ENCODE data around the gene CALM1. TPM values are rescaled to one million over a fixed set of nuclear protein-coding genes. Genes with fewer than 3 reads are reported as not detected.

CALM1 gene
- total RNA-seq, 1 experiment from 2014 or later, result 373 TPM

GRCh38 chr14:90373887-90374286 is 22.9 kb upstream of the CALM1 start (continued):
- TF ChIP-seq ETV6 (CRISPR knock-in tag; IDR thresholded peaks at IDR 0.05) (no peak), NFE2L1 (CRISPR knock-in tag; IDR thresholded peaks at IDR 0.05) (no peak), TEAD1 (CRISPR knock-in tag; IDR thresholded peaks at IDR 0.05) (no peak), IRF2 (CRISPR knock-in tag; IDR thresholded peaks at IDR 0.05; ENCODE audit: borderline replicate concordance, low read depth) (no peak)

GRCh38 chr14:90374813-90375212 is 22.0 kb upstream of the CALM1 start:
- no peaks in the 10 kb centered on the region for H3K27me3 Mint-ChIP-seq (ENCODE audit: low read depth)
- no peak for DNase-seq (ENCODE audit: low spot score)
- H3K4me1 Mint-ChIP-seq, result no peaks in the 10 kb centered on the region
- H3K27ac Mint-ChIP-seq, result no peak overlapping the region
- no peaks in the 10 kb centered on the region for H3K36me3 Mint-ChIP-seq
- H3K4me3 Mint-ChIP-seq, result no peak overlapping the region
- ATAC-seq, result no peak
- POLR2A ChIA-PET, result interaction anchor here (1.0 kb wide), 1 partner anchor 10 kb away, joined by 3 read pairs; no protein-coding TSS in a partner anchor
- CTCF ChIA-PET, result interaction anchor here (0.7 kb wide), 1 partner anchor 322 kb away, joined by 4 read pairs; no protein-coding TSS in a partner anchor
- H3K9me3 Mint-ChIP-seq, result no peaks in the 10 kb centered on the region
- TF ChIP-seq ZNF671 (CRISPR knock-in tag; IDR thresholded peaks at IDR 0.05), result no peak
- no peak for TF ChIP-seq ATF2 (CRISPR knock-in tag; IDR thresholded peaks at IDR 0.05; ENCODE audit: borderline replicate concordance, low read depth)
- no peak for TF ChIP-seq ZNF121 (CRISPR knock-in tag; IDR thresholded peaks at IDR 0.05)
- no peak for TF ChIP-seq JUN (CRISPR knock-in tag; IDR thresholded peaks at IDR 0.05)
- no peak for TF ChIP-seq ZNF512 (CRISPR knock-in tag; IDR thresholded peaks at IDR 0.05; ENCODE audit: borderline replicate concordance)
- TF ChIP-seq E2F4 (CRISPR knock-in tag; IDR thresholded peaks at IDR 0.05; ENCODE audit: borderline replicate concordance, low read depth), result no peak
- TF ChIP-seq ZNF138 (CRISPR knock-in tag; conservative IDR thresholded peaks at IDR 0.05), result no peak
- no peak for TF ChIP-seq FOXK1 (CRISPR knock-in tag; IDR thresholded peaks at IDR 0.05)
- no peak for TF ChIP-seq HMGA2 (CRISPR knock-in tag; IDR thresholded peaks at IDR 0.05)
- no peak for TF ChIP-seq MLX (CRISPR knock-in tag; IDR thresholded peaks at IDR 0.05)
- no peak for TF ChIP-seq ZBTB43 (CRISPR knock-in tag; IDR thresholded peaks at IDR 0.05)
- no peak for TF ChIP-seq ZMAT4 (CRISPR knock-in tag; IDR thresholded peaks at IDR 0.05)
- no peak for TF ChIP-seq PREB (CRISPR knock-in tag; IDR thresholded peaks at IDR 0.05; ENCODE audit: borderline replicate concordance)
- no peak for TF ChIP-seq ATF3 (CRISPR knock-in tag; conservative IDR thresholded peaks at IDR 0.05)
